SK-N-SH (cell line): ENCODE measurements around the gene CA10. TPM values are rescaled to one million over a fixed set of nuclear protein-coding genes. Genes with fewer than 3 reads are reported as not detected.

Experiments used
- CTCF ChIA-PET: fragments of 300-600, 350-600 bp; formaldehyde crosslinking; extraction: SDS; loops from one replicate; lab custom pipeline; 2021; lab: Yijun Ruan, JAX
- POLR2A ChIA-PET: fragments of 350-600 bp; sonication (Branson Sonifier 250); formaldehyde crosslinking; extraction: SDS; loops from one replicate; lab custom pipeline; 2020; ENCODE audit warnings: antibody characterized with exemption, inconsistent platforms; lab: Yijun Ruan, JAX
- DNase-seq: peaks from one replicate; pipeline ENCODE4 v3.0.0; 2012
- H2AFZ ChIP-seq: fragments of 200-600 bp; sonication (generic); 2 replicates; pipeline ENCODE4 v1.8.1; 2016; ENCODE audit warnings: antibody characterized with exemption, mild to moderate bottlenecking, low read depth
- H3F3A ChIP-seq: fragments of 200-600 bp; sonication (generic); replicated peaks from 2 replicates; pipeline ENCODE3; 2016; ENCODE audit warnings: antibody characterized with exemption, mild to moderate bottlenecking; ENCODE audit not compliant: insufficient read depth
- H3K27ac ChIP-seq, 2 experiments: fragments of 200-500 bp in 1 of 2; fragments of 200-600 bp in 1 of 2; sonication (Bioruptor generic) in 1 of 2; sonication (generic), shearing (Covaris generic) in 1 of 2; 2 replicates each; pipeline versions ENCODE4 v1.5.1 to v1.6.1; 2014 to 2016; ENCODE audit warnings: low read depth in 2 of 2, inconsistent platforms in 1 of 2, low read length in 1 of 2, mild to moderate bottlenecking in 1 of 2, mixed read lengths in 1 of 2
- H3K27me3 ChIP-seq: fragments of 200-600 bp; sonication (generic), shearing (Covaris generic); 2 replicates; pipeline ENCODE4 v1.6.1; 2016; ENCODE audit warnings: mixed run types; ENCODE audit not compliant: insufficient read depth
- H3K36me3 ChIP-seq, 2 experiments: fragments of 200-500 bp in 1 of 2; fragments of 200-600 bp in 1 of 2; sonication (Bioruptor generic) in 1 of 2; sonication (generic) in 1 of 2; replicated peaks in 1 of 2; 2 replicates each; pipeline versions ENCODE3 to v1.5.1; 2014 to 2016; ENCODE audit warnings: low read length in 1 of 2, mild to moderate bottlenecking in 1 of 2; ENCODE audit not compliant: insufficient read depth in 2 of 2, control insufficient read depth in 1 of 2
- H3K4me1 ChIP-seq, 2 experiments: fragments of 200-500 bp in 1 of 2; fragments of 200-600 bp in 1 of 2; sonication (Bioruptor generic) in 1 of 2; sonication (generic), shearing (Covaris generic) in 1 of 2; 2 replicates each; pipeline versions ENCODE4 v1.5.1 to v1.6.1; 2014 to 2016; ENCODE audit warnings: low read depth in 1 of 2, low read length in 1 of 2, mixed run types in 1 of 2; ENCODE audit not compliant: insufficient read depth in 2 of 2, control insufficient read depth in 1 of 2
- H3K4me2 ChIP-seq: fragments of 200-600 bp; sonication (generic), shearing (Covaris generic); 2 replicates; pipeline ENCODE4 v1.6.1; 2017; ENCODE audit warnings: mixed run types
- H3K4me3 ChIP-seq, 2 experiments: fragments of 200-500 bp in 1 of 2; fragments of 200-600 bp in 1 of 2; sonication (Bioruptor generic) in 1 of 2; sonication (generic), shearing (Covaris generic) in 1 of 2; 2 replicates each; pipeline versions ENCODE4 v1.5.1 to v1.8.1; 2014 to 2016; ENCODE audit warnings: low read depth in 2 of 2, inconsistent platforms in 1 of 2, low read length in 1 of 2, mild to moderate bottlenecking in 1 of 2, mixed read lengths in 1 of 2, moderate library complexity in 1 of 2
- H3K79me2 ChIP-seq: fragments of 200-600 bp; sonication (generic); 2 replicates; pipeline ENCODE4 v1.8.1; 2017; ENCODE audit warnings: mild to moderate bottlenecking; ENCODE audit not compliant: insufficient read depth
- H3K9ac ChIP-seq: fragments of 200-600 bp; sonication (generic); 2 replicates; pipeline ENCODE4 v1.6.1; 2017; ENCODE audit warnings: mixed run types
- H3K9me2 ChIP-seq: fragments of 200-600 bp; sonication (generic); 2 replicates; pipeline ENCODE4 v1.6.1; 2017; ENCODE audit warnings: mixed run types
- H3K9me3 ChIP-seq: fragments of 200-600 bp; sonication (generic); 2 replicates; pipeline ENCODE4 v1.6.1; 2017; ENCODE audit warnings: mixed run types, mild to moderate bottlenecking, moderate library complexity
- H4K20me1 ChIP-seq: fragments of 200-600 bp; sonication (generic); 2 replicates; pipeline ENCODE4 v1.6.1; 2017; ENCODE audit warnings: mild to moderate bottlenecking, mixed run types; ENCODE audit not compliant: insufficient read depth
- CHD2 ChIP-seq: fragments of 150-350 bp; IDR thresholded peaks from 2 replicates; pipeline ENCODE4 v1.6.1; 2018; ENCODE audit warnings: low read length; ENCODE audit not compliant: partially characterized antibody
- CTCF ChIP-seq: fragments of 200-600 bp; sonication (generic); IDR thresholded peaks from 2 replicates; pipeline ENCODE4 v1.6.1; 2017; ENCODE audit warnings: antibody characterized with exemption, mild to moderate bottlenecking, moderate library complexity
- EZH2phosphoT487 ChIP-seq: fragments of 200-600 bp; sonication (generic); IDR thresholded peaks from 2 replicates; pipeline ENCODE4 v1.6.1; 2017; ENCODE audit warnings: low read depth, mixed run types, mild to moderate bottlenecking, antibody characterized with exemption, moderate library complexity, borderline replicate concordance
- FOXJ3 ChIP-seq: sonication (generic); formaldehyde crosslinking; IDR thresholded peaks from 2 replicates; pipeline ENCODE4 v1.5.1; 2020; ENCODE audit warnings: mild to moderate bottlenecking, missing genetic modification reagents
- FOXM1 ChIP-seq: IDR thresholded peaks from 2 replicates; pipeline ENCODE4 v1.4.0; 2012; ENCODE audit warnings: low read depth, mild to moderate bottlenecking
- GABPA ChIP-seq: IDR thresholded peaks from 2 replicates; pipeline ENCODE4 v1.4.0; 2012; ENCODE audit warnings: low read depth, mild to moderate bottlenecking
- GATA2 ChIP-seq: sonication (generic); formaldehyde crosslinking; IDR thresholded peaks from 2 replicates; pipeline ENCODE4 v1.5.0; 2020; ENCODE audit warnings: mild to moderate bottlenecking, missing genetic modification reagents
- JUND ChIP-seq: IDR thresholded peaks from 2 replicates; pipeline ENCODE4 v1.4.0; 2012
- MXI1 ChIP-seq: IDR thresholded peaks from 2 replicates; pipeline ENCODE4 v1.6.1; 2012; ENCODE audit warnings: mild to moderate bottlenecking, low read depth, low read length, improper control_type of control experiment
- POLR2AphosphoS5 ChIP-seq: IDR thresholded peaks from 2 replicates; pipeline ENCODE4 v1.6.1; 2012; ENCODE audit warnings: low read depth, low read length
- RAD21 ChIP-seq: IDR thresholded peaks from 2 replicates; pipeline ENCODE4 v1.6.1; 2012; ENCODE audit warnings: mild to moderate bottlenecking, low read length
- REST ChIP-seq: IDR thresholded peaks from 2 replicates; pipeline ENCODE4 v1.6.1; 2012; ENCODE audit warnings: mild to moderate bottlenecking, low read depth, low read length, moderate library complexity
- RXRA ChIP-seq: IDR thresholded peaks from 2 replicates; pipeline ENCODE4 v1.4.0; 2012; ENCODE audit warnings: low read depth, mild to moderate bottlenecking, borderline replicate concordance
- TEAD4 ChIP-seq: IDR thresholded peaks from 2 replicates; pipeline ENCODE4 v1.4.0; 2012; ENCODE audit warnings: mild to moderate bottlenecking, borderline replicate concordance; ENCODE audit not compliant: insufficient read depth
- YY1 ChIP-seq: IDR thresholded peaks from 2 replicates; pipeline ENCODE4 v1.4.0; 2012; ENCODE audit warnings: low read depth, mild to moderate bottlenecking
- polyA plus RNA-seq, 3 experiments: library from polyadenylated mRNA; depleted of rRNA; stranded (reverse); fragments of >200 nt; gene quantifications; 2 replicates each; pipeline ENCODE4 v1.2.3, GENCODE V29; 2012
- TF ChIP-seq, protein P1 (sequence below): IDR thresholded peaks from 2 replicates; pipeline ENCODE4 v1.4.0; 2012; ENCODE audit warnings: low read depth, borderline replicate concordance

Gene CA10
- polyA plus RNA-seq, 1 of the 3 experiments (the other 2 are of a cell fraction), result not detected

DNA sequence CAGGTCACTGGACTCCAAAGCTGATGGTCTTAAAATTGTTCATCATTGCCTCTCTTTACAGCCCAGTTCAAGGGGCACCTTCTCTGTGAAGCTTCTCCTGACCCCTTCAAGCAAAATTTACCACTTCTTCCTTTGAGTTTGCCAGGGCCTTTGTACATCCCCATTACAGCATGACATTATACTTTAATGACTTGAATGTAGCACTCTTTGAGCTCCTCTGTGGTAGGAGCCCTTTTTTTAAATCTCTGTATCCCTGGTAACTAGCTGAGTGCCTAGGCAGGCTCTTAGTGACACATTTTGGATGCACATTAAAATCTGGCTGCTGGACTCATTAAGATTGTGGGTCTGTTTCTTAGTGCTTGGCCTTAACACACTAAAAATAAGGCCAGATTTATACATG is 412.1 kb downstream of the CA10 start:
- Histone ChIP-seq H2AFZ (no peak overlapping the region), H3K27me3 (no peaks in the 10 kb centered on the region), H3K36me3 (no peaks in the 10 kb centered on the region), H3K4me3 (no peak overlapping the region), H3K4me1 (peaks cover 0 to 9% of the 10 kb centered on the region in 2 experiments; a peak in 2 of 4 replicates), H3K9me2 (no peaks in the 10 kb centered on the region), H4K20me1 (no peaks in the 10 kb centered on the region), H3K9ac (no peak overlapping the region), H3K79me2 (no peaks in the 10 kb centered on the region), H3K9me3 (no peaks in the 10 kb centered on the region), H3K27ac (peak overlapping the region in 1 of 2 experiments; percentile 34; a peak in 1 of 4 replicates), H3F3A (no peaks in the 10 kb centered on the region), H3K4me2 (no peak overlapping the region)
- ChIA-PET POLR2A (interaction anchor here (0.8 kb wide), 1 partner anchor 9 kb away, joined by 3 read pairs; no protein-coding TSS in a partner anchor), CTCF (interaction anchor here (0.7 to 2.1 kb wide), 6 partner anchors 9 to 447 kb away, joined by 3 to 5 read pairs (median 4); no protein-coding TSS in a partner anchor)
- no peak for DNase-seq
- TF ChIP-seq RXRA (no peak), FOXM1 (no peak), FOXJ3 (no peak), MXI1 (no peak), POLR2AphosphoS5 (no peak), RAD21 (no peak), EZH2phosphoT487 (no peak), YY1 (no peak), GATA2 (CRISPR knock-in tag) (no peak), GABPA (no peak), TEAD4 (no peak), REST (no peak), CHD2 (no peak), CTCF (no peak), JUND (no peak)
- TF ChIP-seq, protein P1, sequence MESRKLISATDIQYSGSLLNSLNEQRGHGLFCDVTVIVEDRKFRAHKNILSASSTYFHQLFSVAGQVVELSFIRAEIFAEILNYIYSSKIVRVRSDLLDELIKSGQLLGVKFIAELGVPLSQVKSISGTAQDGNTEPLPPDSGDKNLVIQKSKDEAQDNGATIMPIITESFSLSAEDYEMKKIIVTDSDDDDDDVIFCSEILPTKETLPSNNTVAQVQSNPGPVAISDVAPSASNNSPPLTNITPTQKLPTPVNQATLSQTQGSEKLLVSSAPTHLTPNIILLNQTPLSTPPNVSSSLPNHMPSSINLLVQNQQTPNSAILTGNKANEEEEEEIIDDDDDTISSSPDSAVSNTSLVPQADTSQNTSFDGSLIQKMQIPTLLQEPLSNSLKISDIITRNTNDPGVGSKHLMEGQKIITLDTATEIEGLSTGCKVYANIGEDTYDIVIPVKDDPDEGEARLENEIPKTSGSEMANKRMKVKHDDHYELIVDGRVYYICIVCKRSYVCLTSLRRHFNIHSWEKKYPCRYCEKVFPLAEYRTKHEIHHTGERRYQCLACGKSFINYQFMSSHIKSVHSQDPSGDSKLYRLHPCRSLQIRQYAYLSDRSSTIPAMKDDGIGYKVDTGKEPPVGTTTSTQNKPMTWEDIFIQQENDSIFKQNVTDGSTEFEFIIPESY, result no peak
